ENCODE measurements around the gene ANO1. TPM values are rescaled to one million over a fixed set of nuclear protein-coding genes. Genes with fewer than 3 reads are reported as not detected.
A peak's percentile ranks its signal among the peaks of the same experiment; 100 is the strongest.

Gene ANO1
- polyA plus RNA-seq, 3 donors, result not detected

DNA sequence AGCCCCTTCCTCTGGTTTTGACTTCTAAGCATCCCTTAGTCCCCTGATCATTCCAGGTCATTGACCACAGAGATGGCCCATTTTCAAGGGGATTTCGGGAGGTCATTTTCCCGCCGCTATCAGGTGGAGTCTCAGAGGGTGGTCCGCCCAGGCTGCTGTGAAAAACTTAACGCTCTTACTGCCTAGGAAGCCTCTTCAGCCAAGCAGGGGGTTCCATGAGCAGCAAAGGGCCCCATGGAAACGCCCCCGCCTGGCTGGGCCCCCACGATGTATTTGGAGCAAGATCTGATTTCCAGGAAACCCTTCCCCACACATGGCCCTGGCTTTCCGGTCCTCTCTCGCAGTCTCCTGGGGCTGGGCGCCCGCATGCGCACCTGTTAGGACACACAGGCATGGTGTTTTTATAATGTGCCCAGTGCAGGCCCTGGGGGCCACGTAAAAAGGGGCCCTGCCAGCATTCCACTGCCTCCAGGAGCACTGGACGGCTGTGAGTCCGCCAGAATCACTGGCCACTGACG lies 32.5 kb downstream of the ANO1 start:
- intact Hi-C loops (cut with micrococcal nuclease), result no loop called here
- no peak overlapping the region for H2AFZ ChIP-seq (ENCODE audit: insufficient read depth, low read depth, low read length, poor library complexity, severe bottlenecking)
- no peak overlapping the region for H3K27ac ChIP-seq (ENCODE audit: low read depth in 1 of 2, low read length in 2 of 2)
- no peak overlapping the region for H3K4me3 Mint-ChIP-seq
- WGBS (ENCODE audit: insufficient coverage), result 77% methylated on average over 16 of the region's 17 CpGs
- H3K27ac Mint-ChIP-seq, result no peak overlapping the region
- no peak for DNase-seq
- peaks cover 7 to 22% (median 7%) of the 10 kb centered on the region in 3 donors for H3K27me3 Mint-ChIP-seq (ENCODE audit: low read depth in 3 of 3)
- no peaks in the 10 kb centered on the region for H3K9me3 ChIP-seq (replicated peaks in 1 of 2; ENCODE audit: control insufficient read depth in 1 of 2, insufficient read depth in 1 of 2, low read length in 2 of 2)
- H4K20me1 ChIP-seq (ENCODE audit: insufficient read depth, low read length), result no peaks in the 10 kb centered on the region
- peaks cover 0 to 4% of the 10 kb centered on the region in 2 donors for H3K4me1 ChIP-seq (ENCODE audit: control insufficient read depth in 1 of 2, insufficient read depth in 2 of 2, low read length in 2 of 2)
- H3K27me3 ChIP-seq (ENCODE audit: control insufficient read depth in 2 of 2, insufficient read depth in 2 of 2, low read length in 2 of 2), result no peaks in the 10 kb centered on the region
- peaks cover 10% of the 10 kb centered on the region for H3K4me1 Mint-ChIP-seq
- no peaks in the 10 kb centered on the region for H3K36me3 ChIP-seq (replicated peaks in 1 of 2; ENCODE audit: control insufficient read depth in 1 of 2, insufficient read depth in 2 of 2, low read length in 2 of 2)
- H3K9ac ChIP-seq (ENCODE audit: insufficient read depth, low read length, poor library complexity, severe bottlenecking), result no peak overlapping the region
- no peak overlapping the region for H3K4me3 ChIP-seq (replicated peaks in 1 of 3; ENCODE audit: low read depth in 2 of 3, low read length in 3 of 3)
- TF ChIP-seq, protein P1, sequence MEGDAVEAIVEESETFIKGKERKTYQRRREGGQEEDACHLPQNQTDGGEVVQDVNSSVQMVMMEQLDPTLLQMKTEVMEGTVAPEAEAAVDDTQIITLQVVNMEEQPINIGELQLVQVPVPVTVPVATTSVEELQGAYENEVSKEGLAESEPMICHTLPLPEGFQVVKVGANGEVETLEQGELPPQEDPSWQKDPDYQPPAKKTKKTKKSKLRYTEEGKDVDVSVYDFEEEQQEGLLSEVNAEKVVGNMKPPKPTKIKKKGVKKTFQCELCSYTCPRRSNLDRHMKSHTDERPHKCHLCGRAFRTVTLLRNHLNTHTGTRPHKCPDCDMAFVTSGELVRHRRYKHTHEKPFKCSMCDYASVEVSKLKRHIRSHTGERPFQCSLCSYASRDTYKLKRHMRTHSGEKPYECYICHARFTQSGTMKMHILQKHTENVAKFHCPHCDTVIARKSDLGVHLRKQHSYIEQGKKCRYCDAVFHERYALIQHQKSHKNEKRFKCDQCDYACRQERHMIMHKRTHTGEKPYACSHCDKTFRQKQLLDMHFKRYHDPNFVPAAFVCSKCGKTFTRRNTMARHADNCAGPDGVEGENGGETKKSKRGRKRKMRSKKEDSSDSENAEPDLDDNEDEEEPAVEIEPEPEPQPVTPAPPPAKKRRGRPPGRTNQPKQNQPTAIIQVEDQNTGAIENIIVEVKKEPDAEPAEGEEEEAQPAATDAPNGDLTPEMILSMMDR (IDR thresholded peaks at IDR 0.05), result no peak
- H3K4me2 ChIP-seq (replicated peaks; ENCODE audit: extremely low read depth, low read length, poor library complexity, severe bottlenecking), result no peak overlapping the region
- no peaks in the 10 kb centered on the region for H3K9me3 Mint-ChIP-seq
- H3K36me3 Mint-ChIP-seq, result no peaks in the 10 kb centered on the region
- no peaks in the 10 kb centered on the region for H3K79me2 ChIP-seq (ENCODE audit: insufficient read depth, low read length)

DNA sequence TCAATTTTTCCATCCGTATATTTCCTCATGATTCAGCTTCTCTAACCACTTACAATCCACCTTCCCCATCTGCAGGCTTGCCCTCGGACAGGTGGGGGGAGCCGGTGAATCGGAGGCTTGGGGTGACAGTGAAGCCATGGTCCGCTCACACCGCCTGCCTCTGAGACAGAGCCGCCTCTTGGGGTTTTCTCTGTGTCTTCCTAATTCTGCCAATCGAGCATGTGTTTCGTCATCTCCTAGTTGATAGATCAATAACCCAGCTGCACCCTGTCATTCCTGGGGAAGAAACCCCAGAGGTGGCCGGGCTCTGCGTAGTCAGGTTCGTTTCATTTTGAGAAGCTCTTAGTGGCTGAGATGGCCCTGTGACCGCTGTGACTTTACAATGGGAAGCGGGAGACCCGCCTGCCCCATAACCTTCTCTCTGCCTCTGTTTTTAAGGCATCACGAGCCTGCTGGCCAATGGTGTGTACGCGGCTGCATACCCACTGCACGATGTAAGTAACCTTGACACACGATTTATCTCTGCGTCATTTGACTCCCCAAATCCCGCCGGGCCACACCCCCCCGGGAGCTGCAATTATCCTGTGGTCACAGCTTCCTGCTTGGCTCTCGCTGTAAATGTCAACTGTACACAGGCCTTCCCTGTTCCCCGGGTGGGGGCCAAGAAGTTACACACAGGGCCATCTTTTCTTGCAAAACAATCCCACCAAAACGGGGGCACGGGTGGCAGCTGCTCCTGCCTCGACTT lies 33.3 kb downstream of the ANO1 start:
- TF ChIP-seq, protein P1 (IDR thresholded peaks at IDR 0.05), result no peak
- no peak overlapping the region for H3K4me3 ChIP-seq (replicated peaks in 1 of 3; ENCODE audit: low read depth in 2 of 3, low read length in 3 of 3)
- no peaks in the 10 kb centered on the region for H3K27me3 ChIP-seq (ENCODE audit: control insufficient read depth in 2 of 2, insufficient read depth in 2 of 2, low read length in 2 of 2)
- H3K9ac ChIP-seq (ENCODE audit: insufficient read depth, low read length, poor library complexity, severe bottlenecking), result no peak overlapping the region
- Mint-ChIP-seq H3K4me3 (peak overlapping the region; percentile 46 to 58), H3K4me1 (peaks cover 10% of the 10 kb centered on the region), H3K36me3 (no peaks in the 10 kb centered on the region), H3K27me3 (ENCODE audit: low read depth in 3 of 3) (peaks cover 3 to 18% (median 7%) of the 10 kb centered on the region in 3 donors), H3K9me3 (no peaks in the 10 kb centered on the region), H3K27ac (peak overlapping the region in 1 of 7 donors; percentile 38)
- no peak overlapping the region for H3K27ac ChIP-seq (ENCODE audit: low read depth in 1 of 2, low read length in 2 of 2)
- H3K79me2 ChIP-seq (ENCODE audit: insufficient read depth, low read length), result no peaks in the 10 kb centered on the region
- no peaks in the 10 kb centered on the region for H4K20me1 ChIP-seq (ENCODE audit: insufficient read depth, low read length)
- no peaks in the 10 kb centered on the region for H3K36me3 ChIP-seq (replicated peaks in 1 of 2; ENCODE audit: control insufficient read depth in 1 of 2, insufficient read depth in 2 of 2, low read length in 2 of 2)
- 30% methylated on average over 28 of the region's 29 CpGs for WGBS (ENCODE audit: insufficient coverage)
- intact Hi-C loops (cut with micrococcal nuclease), result no loop called here
- DNase-seq, result peak in 2 of 3 donors; percentile 11 to 35
- peaks cover 0 to 4% of the 10 kb centered on the region in 2 donors for H3K4me1 ChIP-seq (ENCODE audit: control insufficient read depth in 1 of 2, insufficient read depth in 2 of 2, low read length in 2 of 2)
- H3K9me3 ChIP-seq (replicated peaks in 1 of 2; ENCODE audit: control insufficient read depth in 1 of 2, insufficient read depth in 1 of 2, low read length in 2 of 2), result no peaks in the 10 kb centered on the region
- H3K4me2 ChIP-seq (replicated peaks; ENCODE audit: extremely low read depth, low read length, poor library complexity, severe bottlenecking), result peak overlapping the region; percentile 21
- H2AFZ ChIP-seq (ENCODE audit: insufficient read depth, low read depth, low read length, poor library complexity, severe bottlenecking), result peak overlapping the region; percentile 35
